Ovary (tissue), 3 donors: ENCODE measurements around the gene TNPO3.

Experiments used
- EP300 ChIP-seq: sonication (generic); formaldehyde crosslinking; IDR thresholded peaks from one replicate; pipeline ENCODE4 v1.6.1; 2017; ENCODE audit warnings: antibody characterized with exemption
- POLR2A ChIP-seq: fragments of 450-650 bp; IDR thresholded peaks from one replicate; pipeline ENCODE4 v1.6.1; 2017; ENCODE audit warnings: antibody characterized with exemption, mild to moderate bottlenecking, moderate library complexity
- TF ChIP-seq, protein P1 (sequence below), 3 donors: fragments of 450-650 bp in 2 of 3; fragments of 200-600 bp in 1 of 3; IDR thresholded peaks; one replicate each; pipeline versions ENCODE4 v1.5.1 to v1.8.0; 2016 to 2022; ENCODE audit warnings: antibody characterized with exemption in 3 of 3, mild to moderate bottlenecking in 1 of 3
- donor health status: DM: no; HTN: no; CAD: no.

DNA sequence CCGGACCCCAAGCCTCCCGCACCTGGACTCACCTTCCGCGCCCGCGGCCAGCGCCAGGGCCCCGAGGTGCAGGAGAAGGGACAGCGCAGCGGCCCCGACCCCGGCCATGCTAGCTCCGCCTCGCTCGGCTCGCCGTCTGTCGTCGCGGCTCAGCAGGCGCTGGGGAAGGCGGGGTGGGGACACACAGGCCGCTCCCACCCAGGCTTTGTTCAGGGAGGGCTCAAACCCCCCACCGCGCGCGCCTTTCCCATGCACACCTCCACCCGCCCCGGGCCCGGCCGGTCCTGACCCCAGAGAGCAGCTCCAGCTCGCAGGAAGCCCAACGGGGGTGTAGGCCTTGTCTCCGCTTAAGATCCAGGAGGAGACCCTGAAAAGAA is 144.4 kb downstream of the TNPO3 start, which contains the start of gene KCP:
- TF ChIP-seq POLR2A, result no peak
- TF ChIP-seq, protein P1, sequence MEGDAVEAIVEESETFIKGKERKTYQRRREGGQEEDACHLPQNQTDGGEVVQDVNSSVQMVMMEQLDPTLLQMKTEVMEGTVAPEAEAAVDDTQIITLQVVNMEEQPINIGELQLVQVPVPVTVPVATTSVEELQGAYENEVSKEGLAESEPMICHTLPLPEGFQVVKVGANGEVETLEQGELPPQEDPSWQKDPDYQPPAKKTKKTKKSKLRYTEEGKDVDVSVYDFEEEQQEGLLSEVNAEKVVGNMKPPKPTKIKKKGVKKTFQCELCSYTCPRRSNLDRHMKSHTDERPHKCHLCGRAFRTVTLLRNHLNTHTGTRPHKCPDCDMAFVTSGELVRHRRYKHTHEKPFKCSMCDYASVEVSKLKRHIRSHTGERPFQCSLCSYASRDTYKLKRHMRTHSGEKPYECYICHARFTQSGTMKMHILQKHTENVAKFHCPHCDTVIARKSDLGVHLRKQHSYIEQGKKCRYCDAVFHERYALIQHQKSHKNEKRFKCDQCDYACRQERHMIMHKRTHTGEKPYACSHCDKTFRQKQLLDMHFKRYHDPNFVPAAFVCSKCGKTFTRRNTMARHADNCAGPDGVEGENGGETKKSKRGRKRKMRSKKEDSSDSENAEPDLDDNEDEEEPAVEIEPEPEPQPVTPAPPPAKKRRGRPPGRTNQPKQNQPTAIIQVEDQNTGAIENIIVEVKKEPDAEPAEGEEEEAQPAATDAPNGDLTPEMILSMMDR (IDR thresholded peaks at IDR 0.05), result no peak
- no peak for TF ChIP-seq EP300
